ENCODE data around the gene GRAMD2B.

GRCh38 chr5:126543660-126544059 is 120.5 kb downstream of the GRAMD2B start:
- TF ChIP-seq CTCF (conservative IDR thresholded peaks at IDR 0.05; ENCODE audit: low read depth, low read length) (no peak), EZH2 (IDR thresholded peaks at IDR 0.05; ENCODE audit: low read length, unreplicated experiment) (no peak)
